ENCODE data around the gene NECTIN2. TPM values are rescaled to one million over a fixed set of nuclear protein-coding genes. Genes with fewer than 3 reads are reported as not detected.

The NECTIN2 gene
- total RNA-seq, 1 experiment from 2014 or later, result 96.3 TPM

GRCh38 chr19:44908836-44909261 lies 62.8 kb downstream of the NECTIN2 start:
- H3K27me3 ChIP-seq (ENCODE audit: insufficient read depth, low read length), result no peaks in the 10 kb centered on the region
- no TSS peak for BruUV-seq (replicated peaks)
- H3K9ac ChIP-seq (ENCODE audit: low read length), result no peak overlapping the region
- no peak overlapping the region for H3K4me3 ChIP-seq (replicated peaks in 1 of 2; ENCODE audit: low read depth in 1 of 2, low read length in 2 of 2)
- ChIA-PET POLR2A (no interaction called here), CTCF (no interaction called here), RAD21 (ENCODE audit: low non-redundant PET in 1 of 2, low total read pairs in 2 of 2, uncharacterized antibody in 2 of 2, unreplicated experiment in 2 of 2) (no interaction called here)
- peaks cover 20 to 54% of the 10 kb centered on the region in 2 experiments for H3K4me1 ChIP-seq (ENCODE audit: control insufficient read depth in 1 of 2, insufficient read depth in 2 of 2, low read length in 2 of 2)
- no peaks in the 10 kb centered on the region for H4K20me1 ChIP-seq (ENCODE audit: insufficient read depth)
- no peaks in the 10 kb centered on the region for H3K9me2 ChIP-seq (ENCODE audit: insufficient read depth)
- TF ChIP-seq SIN3A (IDR thresholded peaks at IDR 0.05; ENCODE audit: low read depth), result no peak
- no peak for TF ChIP-seq RAD21 (IDR thresholded peaks at IDR 0.05; ENCODE audit: low read depth)
- TF ChIP-seq EZH2phosphoT487 (IDR thresholded peaks at IDR 0.05; ENCODE audit: borderline replicate concordance), result no peak
- TF ChIP-seq POLR2AphosphoS5 (IDR thresholded peaks at IDR 0.05; ENCODE audit: low read depth, low read length), result no peak
- TF ChIP-seq ZFX (IDR thresholded peaks at IDR 0.05), result no peak
- no peak for TF ChIP-seq JUND (IDR thresholded peaks at IDR 0.05)
- TF ChIP-seq, protein P1, sequence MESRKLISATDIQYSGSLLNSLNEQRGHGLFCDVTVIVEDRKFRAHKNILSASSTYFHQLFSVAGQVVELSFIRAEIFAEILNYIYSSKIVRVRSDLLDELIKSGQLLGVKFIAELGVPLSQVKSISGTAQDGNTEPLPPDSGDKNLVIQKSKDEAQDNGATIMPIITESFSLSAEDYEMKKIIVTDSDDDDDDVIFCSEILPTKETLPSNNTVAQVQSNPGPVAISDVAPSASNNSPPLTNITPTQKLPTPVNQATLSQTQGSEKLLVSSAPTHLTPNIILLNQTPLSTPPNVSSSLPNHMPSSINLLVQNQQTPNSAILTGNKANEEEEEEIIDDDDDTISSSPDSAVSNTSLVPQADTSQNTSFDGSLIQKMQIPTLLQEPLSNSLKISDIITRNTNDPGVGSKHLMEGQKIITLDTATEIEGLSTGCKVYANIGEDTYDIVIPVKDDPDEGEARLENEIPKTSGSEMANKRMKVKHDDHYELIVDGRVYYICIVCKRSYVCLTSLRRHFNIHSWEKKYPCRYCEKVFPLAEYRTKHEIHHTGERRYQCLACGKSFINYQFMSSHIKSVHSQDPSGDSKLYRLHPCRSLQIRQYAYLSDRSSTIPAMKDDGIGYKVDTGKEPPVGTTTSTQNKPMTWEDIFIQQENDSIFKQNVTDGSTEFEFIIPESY (IDR thresholded peaks at IDR 0.05; ENCODE audit: extremely low read depth, insufficient replicate concordance, low read length), result no peak
- no peak for TF ChIP-seq POLR2A (IDR thresholded peaks at IDR 0.05; ENCODE audit: borderline replicate concordance, extremely low read depth, insufficient read depth, insufficient read length)
- no peak for TF ChIP-seq ZNF274 (IDR thresholded peaks at IDR 0.05; ENCODE audit: low read depth, low read length)
- TF ChIP-seq EZH2 (IDR thresholded peaks at IDR 0.05), result no peak
- TF ChIP-seq, protein P2, sequence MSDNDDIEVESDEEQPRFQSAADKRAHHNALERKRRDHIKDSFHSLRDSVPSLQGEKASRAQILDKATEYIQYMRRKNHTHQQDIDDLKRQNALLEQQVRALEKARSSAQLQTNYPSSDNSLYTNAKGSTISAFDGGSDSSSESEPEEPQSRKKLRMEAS (IDR thresholded peaks at IDR 0.05), result no peak
- no peak for TF ChIP-seq ELF1 (IDR thresholded peaks at IDR 0.05; ENCODE audit: borderline replicate concordance, low read depth)
- no peak overlapping the region for H3K4me2 ChIP-seq (ENCODE audit: low read length)
- no peak for ATAC-seq
- no peak for DNase-seq (ENCODE audit: low read depth, low spot score)
- H3K27ac ChIP-seq (ENCODE audit: low read depth, low read length), result no peak overlapping the region
- intact Hi-C loops (cut with micrococcal nuclease), result no loop called here
- H2AFZ ChIP-seq (ENCODE audit: low read depth, low read length, poor library complexity, severe bottlenecking), result no peak overlapping the region
- H3K79me2 ChIP-seq (ENCODE audit: insufficient read depth, low read length), result no peaks in the 10 kb centered on the region
- H3K9me3 ChIP-seq (ENCODE audit: control insufficient read depth in 1 of 2, insufficient read depth in 1 of 2, low read depth in 1 of 2, low read length in 2 of 2), result no peaks in the 10 kb centered on the region
- no peaks in the 10 kb centered on the region for H3K36me3 ChIP-seq (ENCODE audit: control insufficient read depth in 1 of 2, insufficient read depth in 2 of 2, low read length in 2 of 2)
